WTC11 (cell line): ENCODE results near the gene CATSPERZ. TPM values are rescaled to one million over a fixed set of nuclear protein-coding genes. Genes with fewer than 3 reads are reported as not detected.

ENCODE experiments used
- ATAC-seq: fragments of 200-7000 bp; cut with Tn5 transposase; 2 replicates; pipeline ENCODE4 v1.10.0; 2021; ENCODE audit warnings: mild to moderate bottlenecking, moderate library complexity
- CTCF ChIA-PET: fragments of 300-600 bp; sonication (Branson Sonifier 250); formaldehyde crosslinking; loops from one replicate; lab custom pipeline; 2021; ENCODE audit warnings: antibody characterized with exemption; lab: Charles Lee
- POLR2A ChIA-PET: fragments of 350-600 bp; sonication (Branson Sonifier 250); formaldehyde crosslinking; loops from one replicate; lab custom pipeline; 2021; ENCODE audit warnings: antibody characterized with exemption; lab: Charles Lee
- DNase-seq: peaks from one replicate; pipeline ENCODE4 v3.0.0; 2021; ENCODE audit warnings: low spot score
- H3K27ac Mint-ChIP-seq: 2 replicates; pipeline ENCODE4 v1.8.0; 2021; ENCODE audit warnings: mixed read lengths
- H3K27me3 Mint-ChIP-seq: 2 replicates; pipeline ENCODE4 v1.8.0; 2021; ENCODE audit warnings: low read depth, mild to moderate bottlenecking, moderate library complexity, mixed read lengths
- H3K36me3 Mint-ChIP-seq: 2 replicates; pipeline ENCODE4 v1.8.0; 2021; ENCODE audit warnings: mixed read lengths
- H3K4me1 Mint-ChIP-seq: 2 replicates; pipeline ENCODE4 v1.8.0; 2022; ENCODE audit warnings: mixed read lengths
- H3K4me3 Mint-ChIP-seq: 2 replicates; pipeline ENCODE4 v1.8.0; 2021; ENCODE audit warnings: mild to moderate bottlenecking, moderate library complexity, mixed read lengths
- H3K9me3 Mint-ChIP-seq: 2 replicates; pipeline ENCODE4 v1.8.0; 2021; ENCODE audit warnings: mixed read lengths
- CREB1 ChIP-seq: sonication (generic); formaldehyde crosslinking; IDR thresholded peaks from 2 replicates; pipeline ENCODE4 v1.8.0; 2023; ENCODE audit warnings: mild to moderate bottlenecking, missing genetic modification reagents
- ESRRA ChIP-seq: sonication (generic); formaldehyde crosslinking; IDR thresholded peaks from 2 replicates; pipeline ENCODE4 v1.8.1; 2022; ENCODE audit warnings: mild to moderate bottlenecking, missing genetic modification reagents, borderline replicate concordance
- ETV6 ChIP-seq: sonication (generic); formaldehyde crosslinking; IDR thresholded peaks from 2 replicates; pipeline ENCODE4 v1.8.1; 2022; ENCODE audit warnings: mild to moderate bottlenecking, missing genetic modification reagents
- FOXP1 ChIP-seq: sonication (generic); formaldehyde crosslinking; IDR thresholded peaks from 2 replicates; pipeline ENCODE4 v1.8.0; 2022; ENCODE audit warnings: missing genetic modification reagents, mild to moderate bottlenecking, moderate library complexity, borderline replicate concordance
- GRHL2 ChIP-seq: fragments of 250-450 bp; sonication (Bioruptor Pico); IDR thresholded peaks from 2 replicates; pipeline ENCODE4 v1.8.0; 2022; ENCODE audit warnings: mild to moderate bottlenecking, moderate library complexity; ENCODE audit not compliant: insufficient replicate concordance, severe bottlenecking
- NFE2L1 ChIP-seq: sonication (generic); formaldehyde crosslinking; IDR thresholded peaks from 2 replicates; pipeline ENCODE4 v1.8.1; 2023; ENCODE audit warnings: missing genetic modification reagents
- OVOL2 ChIP-seq: fragments of 250-450 bp; sonication (Bioruptor Pico); IDR thresholded peaks from 2 replicates; pipeline ENCODE4 v1.9.0; 2021; ENCODE audit warnings: mild to moderate bottlenecking, borderline replicate concordance
- RELA ChIP-seq: sonication (generic); formaldehyde crosslinking; IDR thresholded peaks from 2 replicates; pipeline ENCODE4 v1.8.1; 2022; ENCODE audit warnings: missing genetic modification reagents, mild to moderate bottlenecking, borderline replicate concordance
- RORB ChIP-seq: fragments of 250-450 bp; sonication (Bioruptor Pico); IDR thresholded peaks from 2 replicates; pipeline ENCODE4 v1.9.0; 2021; ENCODE audit warnings: mild to moderate bottlenecking
- SMAD3 ChIP-seq: sonication (generic); formaldehyde crosslinking; IDR thresholded peaks from 2 replicates; pipeline ENCODE4 v1.8.0; 2022; ENCODE audit warnings: missing genetic modification reagents, mild to moderate bottlenecking, borderline replicate concordance
- SOX15 ChIP-seq: fragments of 250-450 bp; sonication (Bioruptor Pico); IDR thresholded peaks from 2 replicates; pipeline ENCODE4 v1.9.0; 2021; ENCODE audit warnings: mild to moderate bottlenecking
- SP1 ChIP-seq: sonication (generic); formaldehyde crosslinking; conservative IDR thresholded peaks from 2 replicates; pipeline ENCODE4 v1.8.1; 2022; ENCODE audit warnings: missing genetic modification reagents
- TCF7 ChIP-seq: sonication (generic); formaldehyde crosslinking; IDR thresholded peaks from 2 replicates; pipeline ENCODE4 v1.8.0; 2022; ENCODE audit warnings: mild to moderate bottlenecking, low read depth, missing genetic modification reagents, moderate library complexity
- TEAD1 ChIP-seq: sonication (generic); formaldehyde crosslinking; IDR thresholded peaks from 2 replicates; pipeline ENCODE4 v1.8.0; 2022; ENCODE audit warnings: mild to moderate bottlenecking, missing genetic modification reagents
- TEAD4 ChIP-seq: sonication (generic); formaldehyde crosslinking; IDR thresholded peaks from 2 replicates; pipeline ENCODE4 v1.8.0; 2022; ENCODE audit warnings: mild to moderate bottlenecking, missing genetic modification reagents
- ZNF121 ChIP-seq: sonication (generic); formaldehyde crosslinking; IDR thresholded peaks from 2 replicates; pipeline ENCODE4 v1.8.0; 2023; ENCODE audit warnings: missing genetic modification reagents
- ZNF232 ChIP-seq: sonication (generic); formaldehyde crosslinking; IDR thresholded peaks from 2 replicates; pipeline ENCODE4 v1.8.0; 2022; ENCODE audit warnings: mild to moderate bottlenecking, missing genetic modification reagents
- total RNA-seq: library from RNA; stranded (reverse); gene quantifications from 3 replicates; pipeline ENCODE4 v1.2.3, GENCODE V29; 2021
- TF ChIP-seq, protein P1 (sequence below): sonication (generic); formaldehyde crosslinking; IDR thresholded peaks from 2 replicates; pipeline ENCODE4 v1.8.1; 2023; ENCODE audit warnings: mild to moderate bottlenecking, moderate library complexity, missing genetic modification reagents
- TF ChIP-seq, protein P2 (sequence below): sonication (generic); formaldehyde crosslinking; IDR thresholded peaks from 2 replicates; pipeline ENCODE4 v1.8.0; 2022; ENCODE audit warnings: missing genetic modification reagents
- TF ChIP-seq, protein P3 (sequence below): sonication (generic); formaldehyde crosslinking; conservative IDR thresholded peaks from 2 replicates; pipeline ENCODE4 v1.8.1; 2023; ENCODE audit warnings: mild to moderate bottlenecking, low read depth, missing genetic modification reagents, moderate library complexity
- TF ChIP-seq, protein P4 (sequence below): sonication (generic); formaldehyde crosslinking; IDR thresholded peaks from 2 replicates; pipeline ENCODE4 v1.8.0; 2022; ENCODE audit warnings: mild to moderate bottlenecking, missing genetic modification reagents
- TF ChIP-seq, protein P5 (sequence below): sonication (generic); formaldehyde crosslinking; IDR thresholded peaks from 2 replicates; pipeline ENCODE4 v1.8.0; 2022; ENCODE audit warnings: mild to moderate bottlenecking, missing genetic modification reagents

The CATSPERZ gene
- total RNA-seq, 1 experiment from 2014 or later = 2.5 TPM

DNA sequence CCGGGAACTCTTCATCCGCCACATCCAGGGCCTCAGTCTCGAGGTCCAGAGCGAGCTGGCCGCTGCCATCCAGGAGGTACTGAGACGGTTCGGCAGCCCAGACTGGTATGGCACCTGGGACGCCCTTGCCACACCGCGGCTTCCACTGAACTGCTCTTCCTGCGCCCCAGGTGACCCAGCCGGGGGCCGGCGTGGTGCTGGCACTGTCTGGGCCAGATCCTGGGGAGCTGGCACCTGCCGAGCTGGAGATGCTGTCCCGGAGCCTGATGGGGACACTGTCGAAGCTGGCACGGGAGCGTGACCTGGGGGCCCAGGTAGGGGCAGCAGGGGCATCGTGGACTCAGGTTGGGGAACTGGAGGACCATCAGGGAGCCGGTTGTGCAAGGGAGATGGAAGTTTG lies 41.3 kb downstream of the CATSPERZ start:
- H3K27me3 Mint-ChIP-seq = peaks cover 30% of the 10 kb centered on the region
- no peak for DNase-seq
- no peak overlapping the region; the same call in 1 of the 2 replicates for H3K27ac Mint-ChIP-seq
- ATAC-seq = no peak
- no peaks in the 10 kb centered on the region for H3K36me3 Mint-ChIP-seq
- no peaks in the 10 kb centered on the region for H3K9me3 Mint-ChIP-seq
- ChIA-PET POLR2A (interaction anchor here (0.9 to 2.2 kb wide), 8 partner anchors 12 to 437 kb away, joined by 3 to 11 read pairs (median 6); partner anchors contain the start of genes PRDX5, SF1 and TRMT112), CTCF (interaction anchor here (0.7 to 13.9 kb wide), 42 partner anchors 10 to 461 kb away, joined by 3 to 437 read pairs (median 6); partner anchors contain the start of genes CATSPERZ, ESRRA, MAP4K2 and PLCB3)
- H3K4me3 Mint-ChIP-seq = peak overlapping the region; percentile 69
- H3K4me1 Mint-ChIP-seq = peaks cover 20% of the 10 kb centered on the region
- TF ChIP-seq RELA (0 out of 2 replicates have a peak, but pooled peaks have one; percentile 53), TEAD4 (no peak), ZNF232 (CRISPR knock-in tag) (no peak), CREB1 (CRISPR knock-in tag) (no peak), TCF7 (no peak)
- TF ChIP-seq, protein P1, sequence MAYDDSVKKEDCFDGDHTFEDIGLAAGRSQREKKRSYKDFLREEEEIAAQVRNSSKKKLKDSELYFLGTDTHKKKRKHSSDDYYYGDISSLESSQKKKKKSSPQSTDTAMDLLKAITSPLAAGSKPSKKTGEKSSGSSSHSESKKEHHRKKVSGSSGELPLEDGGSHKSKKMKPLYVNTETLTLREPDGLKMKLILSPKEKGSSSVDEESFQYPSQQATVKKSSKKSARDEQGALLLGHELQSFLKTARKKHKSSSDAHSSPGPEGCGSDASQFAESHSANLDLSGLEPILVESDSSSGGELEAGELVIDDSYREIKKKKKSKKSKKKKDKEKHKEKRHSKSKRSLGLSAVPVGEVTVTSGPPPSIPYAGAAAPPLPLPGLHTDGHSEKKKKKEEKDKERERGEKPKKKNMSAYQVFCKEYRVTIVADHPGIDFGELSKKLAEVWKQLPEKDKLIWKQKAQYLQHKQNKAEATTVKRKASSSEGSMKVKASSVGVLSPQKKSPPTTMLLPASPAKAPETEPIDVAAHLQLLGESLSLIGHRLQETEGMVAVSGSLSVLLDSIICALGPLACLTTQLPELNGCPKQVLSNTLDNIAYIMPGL (CRISPR knock-in tag) = no peak
- TF ChIP-seq, protein P2, sequence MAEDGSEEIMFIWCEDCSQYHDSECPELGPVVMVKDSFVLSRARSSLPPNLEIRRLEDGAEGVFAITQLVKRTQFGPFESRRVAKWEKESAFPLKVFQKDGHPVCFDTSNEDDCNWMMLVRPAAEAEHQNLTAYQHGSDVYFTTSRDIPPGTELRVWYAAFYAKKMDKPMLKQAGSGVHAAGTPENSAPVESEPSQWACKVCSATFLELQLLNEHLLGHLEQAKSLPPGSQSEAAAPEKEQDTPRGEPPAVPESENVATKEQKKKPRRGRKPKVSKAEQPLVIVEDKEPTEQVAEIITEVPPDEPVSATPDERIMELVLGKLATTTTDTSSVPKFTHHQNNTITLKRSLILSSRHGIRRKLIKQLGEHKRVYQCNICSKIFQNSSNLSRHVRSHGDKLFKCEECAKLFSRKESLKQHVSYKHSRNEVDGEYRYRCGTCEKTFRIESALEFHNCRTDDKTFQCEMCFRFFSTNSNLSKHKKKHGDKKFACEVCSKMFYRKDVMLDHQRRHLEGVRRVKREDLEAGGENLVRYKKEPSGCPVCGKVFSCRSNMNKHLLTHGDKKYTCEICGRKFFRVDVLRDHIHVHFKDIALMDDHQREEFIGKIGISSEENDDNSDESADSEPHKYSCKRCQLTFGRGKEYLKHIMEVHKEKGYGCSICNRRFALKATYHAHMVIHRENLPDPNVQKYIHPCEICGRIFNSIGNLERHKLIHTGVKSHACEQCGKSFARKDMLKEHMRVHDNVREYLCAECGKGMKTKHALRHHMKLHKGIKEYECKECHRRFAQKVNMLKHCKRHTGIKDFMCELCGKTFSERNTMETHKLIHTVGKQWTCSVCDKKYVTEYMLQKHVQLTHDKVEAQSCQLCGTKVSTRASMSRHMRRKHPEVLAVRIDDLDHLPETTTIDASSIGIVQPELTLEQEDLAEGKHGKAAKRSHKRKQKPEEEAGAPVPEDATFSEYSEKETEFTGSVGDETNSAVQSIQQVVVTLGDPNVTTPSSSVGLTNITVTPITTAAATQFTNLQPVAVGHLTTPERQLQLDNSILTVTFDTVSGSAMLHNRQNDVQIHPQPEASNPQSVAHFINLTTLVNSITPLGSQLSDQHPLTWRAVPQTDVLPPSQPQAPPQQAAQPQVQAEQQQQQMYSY (CRISPR knock-in tag) = 0 out of 2 replicates have a peak, but pooled peaks have one; percentile 16

DNA sequence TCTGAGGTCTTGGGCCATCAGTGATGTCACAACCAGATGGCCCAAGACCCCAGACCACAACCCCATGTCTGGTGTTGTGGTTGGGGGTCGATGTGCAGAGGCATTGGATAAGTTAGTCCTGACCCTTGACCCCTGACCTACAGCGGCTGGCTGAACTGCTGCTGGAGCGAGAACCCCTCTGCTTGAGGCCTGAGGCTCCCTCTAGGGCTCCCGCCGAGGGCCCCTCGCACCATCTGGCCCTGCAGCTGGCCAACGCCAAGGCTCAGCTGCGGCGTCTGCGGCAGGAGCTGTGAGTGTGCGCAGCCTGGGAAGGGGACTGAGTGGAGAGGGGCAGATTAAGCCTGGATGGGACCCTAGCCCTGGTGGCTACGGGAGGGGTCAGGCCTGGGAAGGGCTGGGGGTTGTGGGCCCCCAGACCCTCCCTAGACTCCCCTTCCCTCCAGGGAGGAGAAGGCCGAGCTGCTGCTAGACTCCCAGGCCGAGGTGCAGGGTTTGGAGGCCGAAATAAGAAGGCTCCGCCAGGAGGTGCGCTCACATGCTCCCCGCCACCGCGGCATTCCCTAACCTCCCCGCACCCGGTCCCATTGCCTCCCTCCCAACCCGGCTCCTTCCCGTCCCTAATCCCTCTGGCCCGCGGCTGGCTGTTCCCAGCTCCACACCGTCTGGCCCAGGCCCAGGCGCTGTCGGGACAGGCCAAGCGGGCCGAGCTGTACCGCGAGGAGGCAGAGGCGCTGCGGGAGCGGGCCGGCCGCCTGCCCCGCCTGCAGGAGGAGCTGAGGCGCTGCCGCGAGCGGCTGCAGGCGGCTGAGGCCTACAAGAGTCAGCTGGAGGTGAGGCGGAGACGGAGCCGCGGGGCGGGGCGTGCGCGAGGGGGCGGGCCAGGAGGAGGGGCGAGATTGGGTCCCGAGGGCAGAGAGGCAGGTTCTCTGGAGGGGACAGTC lies 42.0 kb downstream of the CATSPERZ start:
- ATAC-seq (peak; percentile 75), DNase-seq (peak; percentile 97)
- CTCF ChIA-PET = interaction anchor here (0.5 to 13.9 kb wide), 44 partner anchors 10 to 815 kb away, joined by 3 to 437 read pairs (median 6); partner anchors contain the start of genes CATSPERZ, ESRRA, FKBP2 and PLCB3
- POLR2A ChIA-PET = interaction anchor here (0.9 to 2.2 kb wide), 8 partner anchors 11 to 436 kb away, joined by 3 to 14 read pairs (median 5); partner anchors contain the start of genes ESRRA, PRDX5, SF1 and TRMT112
- Mint-ChIP-seq H3K4me3 (peak overlapping the region; percentile 69), H3K9me3 (no peaks in the 10 kb centered on the region), H3K36me3 (no peaks in the 10 kb centered on the region), H3K4me1 (peaks cover 21% of the 10 kb centered on the region), H3K27ac (no peak overlapping the region), H3K27me3 (peaks cover 30% of the 10 kb centered on the region)
- TF ChIP-seq SOX15 (CRISPR knock-in tag) = no peak
- no peak for TF ChIP-seq ZNF121 (CRISPR knock-in tag)
- no peak for TF ChIP-seq GRHL2 (CRISPR knock-in tag)
- TF ChIP-seq ESRRA (CRISPR knock-in tag) = no peak
- 0 out of 2 replicates have a peak, but pooled peaks have one; percentile 44 for TF ChIP-seq ETV6
- TF ChIP-seq OVOL2 (CRISPR knock-in tag) = no peak
- TF ChIP-seq, protein P3, sequence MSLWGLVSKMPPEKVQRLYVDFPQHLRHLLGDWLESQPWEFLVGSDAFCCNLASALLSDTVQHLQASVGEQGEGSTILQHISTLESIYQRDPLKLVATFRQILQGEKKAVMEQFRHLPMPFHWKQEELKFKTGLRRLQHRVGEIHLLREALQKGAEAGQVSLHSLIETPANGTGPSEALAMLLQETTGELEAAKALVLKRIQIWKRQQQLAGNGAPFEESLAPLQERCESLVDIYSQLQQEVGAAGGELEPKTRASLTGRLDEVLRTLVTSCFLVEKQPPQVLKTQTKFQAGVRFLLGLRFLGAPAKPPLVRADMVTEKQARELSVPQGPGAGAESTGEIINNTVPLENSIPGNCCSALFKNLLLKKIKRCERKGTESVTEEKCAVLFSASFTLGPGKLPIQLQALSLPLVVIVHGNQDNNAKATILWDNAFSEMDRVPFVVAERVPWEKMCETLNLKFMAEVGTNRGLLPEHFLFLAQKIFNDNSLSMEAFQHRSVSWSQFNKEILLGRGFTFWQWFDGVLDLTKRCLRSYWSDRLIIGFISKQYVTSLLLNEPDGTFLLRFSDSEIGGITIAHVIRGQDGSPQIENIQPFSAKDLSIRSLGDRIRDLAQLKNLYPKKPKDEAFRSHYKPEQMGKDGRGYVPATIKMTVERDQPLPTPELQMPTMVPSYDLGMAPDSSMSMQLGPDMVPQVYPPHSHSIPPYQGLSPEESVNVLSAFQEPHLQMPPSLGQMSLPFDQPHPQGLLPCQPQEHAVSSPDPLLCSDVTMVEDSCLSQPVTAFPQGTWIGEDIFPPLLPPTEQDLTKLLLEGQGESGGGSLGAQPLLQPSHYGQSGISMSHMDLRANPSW (CRISPR knock-in tag) = no peak
- TF ChIP-seq SP1 (CRISPR knock-in tag) = peak; percentile 95
- TF ChIP-seq RORB (CRISPR knock-in tag) = no peak
- peak; percentile 77; the same call in 1 of the 2 replicates for TF ChIP-seq FOXP1 (CRISPR knock-in tag)
- no peak for TF ChIP-seq NFE2L1 (CRISPR knock-in tag)
- no peak for TF ChIP-seq TCF7
- TF ChIP-seq, protein P1 (CRISPR knock-in tag) = peak; percentile 82
- TF ChIP-seq, protein P4, sequence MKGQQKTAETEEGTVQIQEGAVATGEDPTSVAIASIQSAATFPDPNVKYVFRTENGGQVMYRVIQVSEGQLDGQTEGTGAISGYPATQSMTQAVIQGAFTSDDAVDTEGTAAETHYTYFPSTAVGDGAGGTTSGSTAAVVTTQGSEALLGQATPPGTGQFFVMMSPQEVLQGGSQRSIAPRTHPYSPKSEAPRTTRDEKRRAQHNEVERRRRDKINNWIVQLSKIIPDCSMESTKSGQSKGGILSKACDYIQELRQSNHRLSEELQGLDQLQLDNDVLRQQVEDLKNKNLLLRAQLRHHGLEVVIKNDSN (CRISPR knock-in tag) = peak; percentile 46; the same call in 1 of the 2 replicates
- 0 out of 2 replicates have a peak, but pooled peaks have one; percentile 22 for TF ChIP-seq TEAD1 (CRISPR knock-in tag)
- TF ChIP-seq, protein P5, sequence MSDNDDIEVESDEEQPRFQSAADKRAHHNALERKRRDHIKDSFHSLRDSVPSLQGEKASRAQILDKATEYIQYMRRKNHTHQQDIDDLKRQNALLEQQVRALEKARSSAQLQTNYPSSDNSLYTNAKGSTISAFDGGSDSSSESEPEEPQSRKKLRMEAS (CRISPR knock-in tag) = peak; percentile 60
- TF ChIP-seq SMAD3 (CRISPR knock-in tag) = no peak
